Heart left ventricle (tissue), 13 donors: Measurements from ENCODE around the gene SORL1.

Experiments used
- CTCF ChIP-seq, 12 donors: fragments of 200-600 bp; sonication (generic) in 4 of 12; IDR thresholded peaks; one replicate each; pipeline versions ENCODE4 v1.5.0 to v1.8.0; 2018 to 2022; ENCODE audit warnings: antibody characterized with exemption in 12 of 12, mild to moderate bottlenecking in 5 of 12
- POLR2A ChIP-seq, 2 donors: fragments of 450-650 bp; IDR thresholded peaks; one replicate each; pipeline ENCODE4 v1.6.1; 2017; ENCODE audit warnings: antibody characterized with exemption in 2 of 2, mild to moderate bottlenecking in 2 of 2, moderate library complexity in 2 of 2
- donor health status: ischemic (EF 13 %, LVEDD 7.1; RV severe dilation, severe dysfunction).
- donor health status: DM: no; HTN: yes; CAD: no.
- donor health status: DM: no; HTN: no; CAD: no.
- donor health status: ischemic (EF 25% LVEDD 6.9; RV normal size, moderate dysfunction).
- donor health status: ischemic (EF 25% LVEDD 5.7; RV mildly dilated, moderate dysfunction).
- donor health status: ischemic (EF 35%, LVEDD 5.7; RV mildly dilated, moderate dysfunction).
- donor health status: nonischemic (EF 11% LVEDD 7.7; RV severe dilation, severe dysfunction).
- donor health status: DM: yes; HTN: yes; CAD: no.
- donor health status: PGD.
- donor health status: ischemic (EF 29% LVEDD 5.4; RV normal size, mild dysfunction).
- donor health status: nonischemic (EF 23%, LVEDD 6.1; RV moderate dilation, normal function).

GRCh38 chr11:121431820-121432526 lies 20.1 kb upstream of the SORL1 start:
- TF ChIP-seq CTCF (IDR thresholded peaks at IDR 0.05): no peak
- no peak for TF ChIP-seq POLR2A (IDR thresholded peaks at IDR 0.05)
